ENCODE data around the gene PRDM16.

GRCh38 chr1:3134381-3135072 is 65.5 kb downstream of the PRDM16 start:
- TF ChIP-seq CTCF (IDR thresholded peaks at IDR 0.05) (no peak), EZH2 (IDR thresholded peaks at IDR 0.05; ENCODE audit: borderline replicate concordance, insufficient read depth, low read depth, low read length, poor library complexity, severe bottlenecking) (no peak)
